MM.1S (cell line): ENCODE data around the gene SPATA31E1.
"Not testable (repeated sequence)": the region's sequence is repeated elsewhere in the genome, so short reads cannot be mapped to it uniquely, and the experiment has no call there.

Experiments
- DNase-seq: peaks from one replicate; pipeline ENCODE4 v3.0.0-alpha.2; 2015
- H2AFZ ChIP-seq: fragments of 300-600 bp; sonication (generic); 2 replicates; pipeline ENCODE4 v1.6.0; 2016; ENCODE audit warnings: antibody characterized with exemption, low read length
- H3F3A ChIP-seq: fragments of 300-600 bp; sonication (generic); 2 replicates; pipeline ENCODE4 v1.6.1; 2016; ENCODE audit warnings: mild to moderate bottlenecking, antibody characterized with exemption, low read length, moderate library complexity, mixed read lengths; ENCODE audit not compliant: insufficient read depth
- H3K27ac ChIP-seq: fragments of 300-600 bp; sonication (generic); 2 replicates; pipeline ENCODE4 v1.5.1; 2016; ENCODE audit warnings: mild to moderate bottlenecking, low read length
- H3K27me3 ChIP-seq: fragments of 300-600 bp; sonication (generic); replicated peaks from 2 replicates; pipeline ENCODE4 v1.6.0; 2016; ENCODE audit warnings: low read length; ENCODE audit not compliant: insufficient read depth
- H3K36me3 ChIP-seq: fragments of 300-600 bp; sonication (generic); replicated peaks from 2 replicates; pipeline ENCODE4 v1.6.1; 2016; ENCODE audit warnings: mild to moderate bottlenecking, low read length, mixed read lengths; ENCODE audit not compliant: insufficient read depth
- H3K4me1 ChIP-seq: fragments of 300-600 bp; sonication (generic); 2 replicates; pipeline ENCODE4 v1.6.1; 2016; ENCODE audit warnings: low read length, mixed read lengths
- H3K4me2 ChIP-seq: fragments of 300-600 bp; sonication (generic); 2 replicates; pipeline ENCODE4 v1.6.0; 2016; ENCODE audit warnings: low read depth, low read length
- H3K4me3 ChIP-seq: fragments of 300-600 bp; sonication (generic); 2 replicates; pipeline ENCODE4 v1.5.1; 2016; ENCODE audit warnings: low read length, mixed read lengths
- H3K79me2 ChIP-seq: fragments of 300-600 bp; sonication (generic); 2 replicates; pipeline ENCODE4 v1.6.1; 2016; ENCODE audit warnings: mixed run types, low read length, mixed read lengths
- H3K9ac ChIP-seq: fragments of 300-600 bp; sonication (generic); 2 replicates; pipeline ENCODE4 v1.6.1; 2016; ENCODE audit warnings: low read length, mixed read lengths
- H3K9me2 ChIP-seq: fragments of 300-600 bp; sonication (generic); replicated peaks from 2 replicates; pipeline ENCODE4 v1.6.1; 2016; ENCODE audit warnings: mild to moderate bottlenecking, low read length, mixed read lengths; ENCODE audit not compliant: insufficient read depth
- H3K9me3 ChIP-seq: fragments of 300-600 bp; sonication (generic); replicated peaks from 2 replicates; pipeline ENCODE4 v1.6.1; 2016; ENCODE audit warnings: mild to moderate bottlenecking, low read length, mixed read lengths; ENCODE audit not compliant: insufficient read depth
- H4K20me1 ChIP-seq: fragments of 300-600 bp; sonication (generic); 2 replicates; pipeline ENCODE4 v1.6.1; 2016; ENCODE audit warnings: mild to moderate bottlenecking, low read length, moderate library complexity, mixed read lengths; ENCODE audit not compliant: insufficient read depth
- EZH2 ChIP-seq: fragments of 300-600 bp; sonication (generic); optimal IDR thresholded peaks from 2 replicates; pipeline ENCODE3; 2017; ENCODE audit warnings: low read depth, mild to moderate bottlenecking, antibody characterized with exemption, low read length, mixed read lengths
- EZH2phosphoT487 ChIP-seq: fragments of 300-600 bp; sonication (generic); IDR thresholded peaks from 2 replicates; pipeline ENCODE4 v1.6.1; 2018; ENCODE audit warnings: antibody characterized with exemption, low read length
- TF ChIP-seq, protein P1 (sequence below): fragments of 300-600 bp; sonication (generic); IDR thresholded peaks from 2 replicates; pipeline ENCODE4 v1.5.1; 2016; ENCODE audit warnings: antibody characterized with exemption, low read length, mixed read lengths

Gene SPATA31E1

DNA sequence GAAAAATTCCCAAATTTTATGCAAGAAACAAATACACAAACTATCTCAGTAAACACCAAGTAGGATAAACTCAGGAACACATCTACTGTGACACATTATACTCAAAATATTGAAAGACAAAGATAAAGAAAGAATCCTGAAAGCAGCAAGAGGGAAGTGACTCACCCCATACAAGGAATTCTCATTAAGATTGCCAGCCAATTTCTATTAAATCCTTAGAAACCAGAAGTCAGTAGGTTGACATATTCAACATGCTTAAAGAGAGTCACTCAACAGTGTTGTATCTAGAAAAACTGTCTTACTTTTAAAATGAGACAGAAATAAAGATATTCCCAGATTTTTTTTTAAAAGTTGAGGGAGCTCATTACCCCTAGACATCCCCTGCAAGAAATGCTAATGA is 15.5 kb downstream of the SPATA31E1 start:
- no peaks in the 10 kb centered on the region for H3K9me2 ChIP-seq
- no peak overlapping the region for H3K9ac ChIP-seq
- no peaks in the 10 kb centered on the region for H3K79me2 ChIP-seq
- H3K27ac ChIP-seq, result no peak overlapping the region
- TF ChIP-seq EZH2 (no peak), EZH2phosphoT487 (no peak)
- TF ChIP-seq, protein P1, sequence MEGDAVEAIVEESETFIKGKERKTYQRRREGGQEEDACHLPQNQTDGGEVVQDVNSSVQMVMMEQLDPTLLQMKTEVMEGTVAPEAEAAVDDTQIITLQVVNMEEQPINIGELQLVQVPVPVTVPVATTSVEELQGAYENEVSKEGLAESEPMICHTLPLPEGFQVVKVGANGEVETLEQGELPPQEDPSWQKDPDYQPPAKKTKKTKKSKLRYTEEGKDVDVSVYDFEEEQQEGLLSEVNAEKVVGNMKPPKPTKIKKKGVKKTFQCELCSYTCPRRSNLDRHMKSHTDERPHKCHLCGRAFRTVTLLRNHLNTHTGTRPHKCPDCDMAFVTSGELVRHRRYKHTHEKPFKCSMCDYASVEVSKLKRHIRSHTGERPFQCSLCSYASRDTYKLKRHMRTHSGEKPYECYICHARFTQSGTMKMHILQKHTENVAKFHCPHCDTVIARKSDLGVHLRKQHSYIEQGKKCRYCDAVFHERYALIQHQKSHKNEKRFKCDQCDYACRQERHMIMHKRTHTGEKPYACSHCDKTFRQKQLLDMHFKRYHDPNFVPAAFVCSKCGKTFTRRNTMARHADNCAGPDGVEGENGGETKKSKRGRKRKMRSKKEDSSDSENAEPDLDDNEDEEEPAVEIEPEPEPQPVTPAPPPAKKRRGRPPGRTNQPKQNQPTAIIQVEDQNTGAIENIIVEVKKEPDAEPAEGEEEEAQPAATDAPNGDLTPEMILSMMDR, result no peak
- H3K4me3 ChIP-seq, result no peak overlapping the region
- no peak for DNase-seq
- H3K9me3 ChIP-seq, result no peaks in the 10 kb centered on the region
- H3F3A ChIP-seq, result no peaks in the 10 kb centered on the region
- no peaks in the 10 kb centered on the region for H3K36me3 ChIP-seq
- H4K20me1 ChIP-seq, result no peaks in the 10 kb centered on the region
- no peak overlapping the region for H2AFZ ChIP-seq
- H3K4me2 ChIP-seq, result no peak overlapping the region
- H3K4me1 ChIP-seq, result peaks cover 4% of the 10 kb centered on the region; the same call in 1 of the 2 replicates
- H3K27me3 ChIP-seq, result no peaks in the 10 kb centered on the region

DNA sequence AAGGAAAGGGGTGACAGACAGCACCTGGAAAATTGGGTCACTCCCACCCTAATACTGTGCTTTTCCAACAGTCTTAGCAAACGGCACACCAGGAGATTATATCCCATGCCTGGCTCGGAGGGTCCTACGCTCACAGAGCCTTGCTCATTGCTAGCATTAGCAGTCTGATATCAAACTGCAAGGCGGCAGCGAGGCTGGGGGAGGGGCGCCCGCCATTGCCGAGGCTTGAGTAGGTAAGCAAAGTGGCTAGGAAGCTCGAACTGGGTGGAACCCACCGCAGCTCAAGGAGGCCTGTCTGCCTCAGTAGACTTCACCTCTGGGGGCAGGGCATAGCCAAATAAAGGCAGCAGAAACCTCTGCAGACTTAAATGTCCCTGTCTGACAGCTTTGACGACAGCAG is 19.7 kb downstream of the SPATA31E1 start:
- H3F3A ChIP-seq, H3K9me3 ChIP-seq, H3K27ac ChIP-seq, H3K4me2 ChIP-seq, H3K9me2 ChIP-seq, H3K79me2 ChIP-seq, H3K27me3 ChIP-seq, H2AFZ ChIP-seq, H3K4me1 ChIP-seq, H3K9ac ChIP-seq, H4K20me1 ChIP-seq, H3K36me3 ChIP-seq, DNase-seq, H3K4me3 ChIP-seq: not testable (repeated sequence)

DNA sequence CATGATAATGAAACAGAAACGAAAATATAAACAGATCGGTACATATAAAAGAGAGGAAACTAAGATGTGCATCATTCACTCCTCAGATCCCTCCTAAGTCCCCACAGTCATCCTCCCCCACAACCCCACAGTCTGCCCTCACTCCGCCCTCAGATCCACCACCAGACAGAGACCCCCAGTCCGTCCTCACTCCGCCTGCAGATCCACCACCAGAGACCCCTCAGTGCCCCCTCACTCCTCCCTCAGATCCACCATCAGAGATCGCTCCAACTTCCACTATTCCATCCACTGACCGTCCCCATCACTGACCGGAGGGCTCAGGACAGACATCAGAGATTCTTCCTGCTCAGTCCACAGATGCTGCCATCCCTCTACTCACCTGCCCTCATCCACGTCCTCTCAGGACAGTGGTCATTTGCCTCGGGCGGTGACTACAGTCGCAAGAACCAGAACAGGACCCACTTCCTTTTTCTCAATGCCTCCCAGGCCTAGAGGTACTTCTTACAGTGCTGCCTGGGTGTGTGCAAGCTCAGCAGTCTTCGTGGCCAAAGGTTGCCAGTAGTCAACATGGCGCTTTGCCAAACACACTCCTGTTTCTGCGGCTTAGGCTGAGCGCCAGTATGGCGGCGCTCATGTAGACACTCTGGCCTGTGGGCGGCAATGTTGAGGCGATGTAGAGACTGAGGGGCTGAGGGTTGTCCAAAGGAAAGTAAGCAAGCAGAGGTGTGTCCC is 26.8 kb downstream of the SPATA31E1 start:
- no peak overlapping the region for H3K4me3 ChIP-seq
- no peaks in the 10 kb centered on the region for H3K9me2 ChIP-seq
- H3K4me1 ChIP-seq, result no peaks in the 10 kb centered on the region
- no peaks in the 10 kb centered on the region for H4K20me1 ChIP-seq
- no peak for DNase-seq
- H2AFZ ChIP-seq, result no peak overlapping the region
- no peaks in the 10 kb centered on the region for H3K36me3 ChIP-seq
- H3K4me2 ChIP-seq, result no peak overlapping the region
- no peak overlapping the region for H3K9ac ChIP-seq
- TF ChIP-seq, protein P1, result no peak
- TF ChIP-seq EZH2, result no peak
- no peak overlapping the region for H3K27ac ChIP-seq
- no peaks in the 10 kb centered on the region for H3F3A ChIP-seq
- H3K9me3 ChIP-seq, result no peaks in the 10 kb centered on the region
- no peaks in the 10 kb centered on the region for H3K27me3 ChIP-seq
- H3K79me2 ChIP-seq, result no peaks in the 10 kb centered on the region

DNA sequence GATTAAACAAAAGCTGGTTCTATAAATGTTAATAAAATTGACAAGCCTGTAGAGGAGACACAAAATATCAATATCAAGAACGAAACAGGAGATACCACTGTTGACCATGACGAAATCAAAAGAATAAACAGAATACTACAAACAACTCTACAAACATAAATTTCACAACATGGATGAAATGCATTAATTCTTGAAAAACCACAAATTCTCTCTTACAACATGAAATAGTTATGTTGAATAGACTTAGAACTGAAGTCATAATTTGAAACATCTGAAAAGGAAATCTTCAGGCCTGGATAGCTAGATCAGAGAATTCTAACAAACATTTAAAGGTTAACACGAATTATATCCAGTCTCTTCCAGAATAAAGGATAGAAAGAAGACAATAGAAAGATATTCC is 28.1 kb downstream of the SPATA31E1 start:
- TF ChIP-seq EZH2 (no peak), EZH2phosphoT487 (no peak)
- TF ChIP-seq, protein P1, result no peak
- no peak overlapping the region for H3K4me2 ChIP-seq
- H3K4me3 ChIP-seq, result no peak overlapping the region
- DNase-seq, result no peak
- H3K27ac ChIP-seq, result no peak overlapping the region
- H3K9me3 ChIP-seq, result no peaks in the 10 kb centered on the region
- no peaks in the 10 kb centered on the region for H3K79me2 ChIP-seq
- H3F3A ChIP-seq, result no peaks in the 10 kb centered on the region
- H2AFZ ChIP-seq, result no peak overlapping the region
- no peaks in the 10 kb centered on the region for H3K36me3 ChIP-seq
- no peaks in the 10 kb centered on the region for H4K20me1 ChIP-seq
- no peaks in the 10 kb centered on the region for H3K4me1 ChIP-seq
- H3K27me3 ChIP-seq, result no peaks in the 10 kb centered on the region
- no peaks in the 10 kb centered on the region for H3K9me2 ChIP-seq
- no peak overlapping the region for H3K9ac ChIP-seq

DNA sequence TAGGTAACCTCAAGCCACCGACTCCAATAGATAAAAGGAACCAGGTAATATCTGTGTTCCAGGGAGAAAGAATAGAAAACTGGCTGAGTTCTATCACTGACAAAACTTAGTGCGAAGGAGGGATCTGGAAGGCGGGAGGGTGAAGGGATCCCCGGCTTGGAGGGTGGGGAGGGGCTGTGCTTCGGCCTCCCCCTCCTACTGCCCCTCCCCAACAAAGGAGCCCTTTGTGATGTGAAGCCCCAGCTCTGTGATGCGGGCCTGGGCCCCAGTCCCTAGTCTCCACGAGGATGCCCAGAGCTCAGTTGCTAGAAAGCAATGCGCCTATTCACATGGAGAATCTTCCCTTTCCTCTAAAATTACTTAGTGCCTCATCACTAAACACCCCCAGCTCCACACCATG is 35.0 kb downstream of the SPATA31E1 start, which contains the start of gene SPATA31C1:
Gene SPATA31C1 (plus strand): TSS at position 301 of the 400 bp plus-strand sequence.
- not testable (repeated sequence) for H3F3A ChIP-seq, H3K9ac ChIP-seq, H3K36me3 ChIP-seq, DNase-seq, H3K4me1 ChIP-seq, H3K4me2 ChIP-seq, H3K27ac ChIP-seq, H2AFZ ChIP-seq, H3K4me3 ChIP-seq, H4K20me1 ChIP-seq, H3K9me2 ChIP-seq, H3K79me2 ChIP-seq, H3K27me3 ChIP-seq, H3K9me3 ChIP-seq
